Measurements from ENCODE around the gene BPIFA2. TPM values are rescaled to one million over a fixed set of nuclear protein-coding genes. Genes with fewer than 3 reads are reported as not detected.

Gene BPIFA2
- total RNA-seq, 8 experiments from 2014 or later: not detected

Other genes starting within 250 kb of the BPIFA2 start
- not detected for gene SUN5, start 163.7 kb upstream of the BPIFA2 start, total RNA-seq
- not detected for gene BPIFB2, start 160.5 kb upstream of the BPIFA2 start, total RNA-seq
- not detected for gene BPIFB6, start 136.5 kb upstream of the BPIFA2 start, total RNA-seq
- not detected for gene BPIFB3, start 114.3 kb upstream of the BPIFA2 start, total RNA-seq
- gene BPIFB4, start 88.5 kb upstream of the BPIFA2 start, total RNA-seq: under 1 TPM in 1 of 8 experiments, not detected in 7; 0.33 TPM
- under 1 TPM in 5 of 8 experiments, not detected in 3; 0.09 to 0.66 (median 0.21) TPM for gene BPIFA3, start 49.2 kb downstream of the BPIFA2 start, total RNA-seq
- gene BPIFA1, start 67.8 kb downstream of the BPIFA2 start, total RNA-seq: not detected
- under 1 TPM in 3 of 8 experiments, not detected in 5; 0.08 to 0.38 (median 0.18) TPM for gene BPIFB1, start 115.1 kb downstream of the BPIFA2 start, total RNA-seq
- 10 to 100 TPM; 20.5 to 46.2 (median 30.3) TPM for gene CDK5RAP1, start 233.4 kb downstream of the BPIFA2 start, total RNA-seq